ENCODE data around the gene SRBD1.

The SRBD1 gene

GRCh38 chr2:45543257-45543656 is 67.8 kb downstream of the SRBD1 start:
- DNase-seq: no peak

- DNase-seq: no peak
Measured at GRCh38 chr2:45542013-45542412, 69.1 kb downstream of the SRBD1 start.

GRCh38 chr2:45541450-45541849 is 69.6 kb downstream of the SRBD1 start:
- no peak for DNase-seq

GRCh38 chr2:45540942-45541341 is 70.1 kb downstream of the SRBD1 start:
- DNase-seq: no peak

GRCh38 chr2:45533771-45534170 is 77.3 kb downstream of the SRBD1 start:
- DNase-seq: no peak

GRCh38 chr2:45532181-45532580 is 78.9 kb downstream of the SRBD1 start:
- no peak for DNase-seq

- no peak for DNase-seq
Measured at GRCh38 chr2:45524016-45524415, 87.1 kb downstream of the SRBD1 start.

- no peak for DNase-seq
Measured at GRCh38 chr2:45518546-45518945, 92.5 kb downstream of the SRBD1 start.

GRCh38 chr2:45510701-45511420 is 100.2 kb downstream of the SRBD1 start:
- DNase-seq: no peak

- no peak for DNase-seq
Measured at GRCh38 chr2:45506756-45507155, 104.3 kb downstream of the SRBD1 start.

- DNase-seq: no peak
Measured at GRCh38 chr2:45505138-45505537, 105.9 kb downstream of the SRBD1 start.

GRCh38 chr2:45498661-45499550 is 112.2 kb downstream of the SRBD1 start:
- no peak for DNase-seq

GRCh38 chr2:45497355-45497754 is 113.7 kb downstream of the SRBD1 start:
- DNase-seq: no peak

GRCh38 chr2:45496869-45497268 is 114.2 kb downstream of the SRBD1 start:
- DNase-seq: no peak

- DNase-seq: no peak
Measured at GRCh38 chr2:45494978-45495293, 116.1 kb downstream of the SRBD1 start.

- peak; percentile 42 for DNase-seq
Measured at GRCh38 chr2:45494275-45494977, 116.6 kb downstream of the SRBD1 start.

GRCh38 chr2:45484965-45485364 is 126.1 kb downstream of the SRBD1 start:
- no peak for DNase-seq

GRCh38 chr2:45483997-45484396 is 127.1 kb downstream of the SRBD1 start:
- no peak for DNase-seq

GRCh38 chr2:45477546-45477945 is 133.5 kb downstream of the SRBD1 start:
- DNase-seq: no peak

GRCh38 chr2:45470531-45470930 is 140.5 kb downstream of the SRBD1 start:
- no peak for DNase-seq

- DNase-seq: no peak
Measured at GRCh38 chr2:45469314-45470099, 141.6 kb downstream of the SRBD1 start.

- no peak for DNase-seq
Measured at GRCh38 chr2:45468279-45468678, 142.8 kb downstream of the SRBD1 start.

GRCh38 chr2:45466053-45466452 is 145.0 kb downstream of the SRBD1 start:
- DNase-seq: no peak
